Naive thymus-derived CD4-positive, alpha-beta T cell (primary cell): Measurements from ENCODE around the gene RAD1. TPM values are rescaled to one million over a fixed set of nuclear protein-coding genes. Genes with fewer than 3 reads are reported as not detected.

Experiments used
- ATAC-seq: fragments of 150-1000 bp; cut with Tn5 transposase; 2 replicates; pipeline ENCODE4 v1.10.0; 2021; ENCODE audit warnings: mild to moderate bottlenecking, moderate library complexity
- CTCF ChIA-PET: fragments of 350-600 bp; sonication (Branson Sonifier 250); formaldehyde crosslinking; loops from one replicate; lab custom pipeline; 2021; ENCODE audit warnings: antibody characterized with exemption; lab: Charles Lee
- POLR2A ChIA-PET: fragments of 350-600 bp; sonication (Branson Sonifier 250); formaldehyde crosslinking; loops from one replicate; lab custom pipeline; 2021; ENCODE audit warnings: antibody characterized with exemption, inconsistent platforms; lab: Charles Lee
- DNase-seq, 9 donors: peaks; one replicate each; pipeline versions ENCODE4 v3.0.0 to v3.0.0-alpha.2; 2020 to 2022; ENCODE audit warnings: mixed read lengths in 1 of 9
- H3K27ac ChIP-seq: one replicate; pipeline ENCODE4 v1.7.0; 2013; ENCODE audit warnings: mild to moderate bottlenecking, low read depth, low read length, moderate library complexity
- H3K27me3 ChIP-seq, 2 donors: one replicate each; pipeline ENCODE4 v1.7.0; 2013; ENCODE audit warnings: low read length in 2 of 2, mild to moderate bottlenecking in 2 of 2, moderate library complexity in 2 of 2; ENCODE audit not compliant: control insufficient read depth in 2 of 2, insufficient read depth in 2 of 2
- H3K36me3 ChIP-seq, 3 experiments: 1 replicate in 2 of 3; 2 replicates in 1 of 3; pipeline ENCODE4 v1.7.0; 2013; ENCODE audit warnings: low read length in 3 of 3, mild to moderate bottlenecking in 3 of 3, moderate library complexity in 1 of 3; ENCODE audit not compliant: insufficient read depth in 3 of 3, control insufficient read depth in 2 of 3
- H3K4me1 ChIP-seq, 2 donors: one replicate each; pipeline ENCODE4 v1.7.0; 2013; ENCODE audit warnings: low read length in 2 of 2, mild to moderate bottlenecking in 2 of 2, moderate library complexity in 1 of 2; ENCODE audit not compliant: control insufficient read depth in 2 of 2, insufficient read depth in 2 of 2
- H3K4me3 ChIP-seq: 2 replicates; pipeline ENCODE4 v1.7.0; 2013; ENCODE audit warnings: mild to moderate bottlenecking, low read length
- H3K9me3 ChIP-seq, 3 experiments: 1 replicate in 2 of 3; 2 replicates in 1 of 3; pipeline ENCODE4 v1.7.0; 2013; ENCODE audit warnings: low read length in 3 of 3; ENCODE audit not compliant: control insufficient read depth in 2 of 3
- H3K27ac Mint-ChIP-seq, 9 donors: one replicate each; pipeline ENCODE4 v1.8.0; 2020 to 2022; ENCODE audit warnings: mixed read lengths in 9 of 9, mild to moderate bottlenecking in 8 of 9, moderate library complexity in 5 of 9, inconsistent platforms in 2 of 9
- H3K27me3 Mint-ChIP-seq, 5 donors: one replicate each; pipeline ENCODE4 v1.8.0; 2021 to 2022; ENCODE audit warnings: mixed read lengths in 5 of 5, mild to moderate bottlenecking in 1 of 5
- H3K36me3 Mint-ChIP-seq, 5 donors: one replicate each; pipeline ENCODE4 v1.8.0; 2020 to 2022; ENCODE audit warnings: mixed read lengths in 5 of 5, mild to moderate bottlenecking in 3 of 5, inconsistent platforms in 1 of 5
- H3K4me1 Mint-ChIP-seq, 7 donors: one replicate each; pipeline ENCODE4 v1.8.0; 2020 to 2022; ENCODE audit warnings: mixed read lengths in 7 of 7, mild to moderate bottlenecking in 3 of 7, inconsistent platforms in 1 of 7
- H3K4me3 Mint-ChIP-seq, 10 donors: one replicate each; pipeline ENCODE4 v1.8.0; 2020 to 2022; ENCODE audit warnings: mild to moderate bottlenecking in 10 of 10, mixed read lengths in 10 of 10, moderate library complexity in 6 of 10, inconsistent platforms in 2 of 10
- H3K9me3 Mint-ChIP-seq, 11 donors: one replicate each; pipeline ENCODE4 v1.8.0; 2020 to 2022; ENCODE audit warnings: mixed read lengths in 11 of 11, mild to moderate bottlenecking in 4 of 11, inconsistent platforms in 1 of 11, moderate library complexity in 1 of 11
- intact Hi-C, 2 donors: fragments of 100-400 bp; cut with micrococcal nuclease; formaldehyde crosslinking; loops; one replicate each; pipeline ENCODE4 v1.15.1; 2023
- polyA plus RNA-seq, 2 donors: library from polyadenylated mRNA; unstranded; fragments of 300-500 nt; fragmentation: Illumina TruSeq; gene quantifications; one replicate each; pipeline ENCODE4 v1.2.3, GENCODE V29; 2021
- total RNA-seq, 6 experiments: library from RNA in 5 of 6; stranded (reverse) in 5 of 6; gene quantifications; 1 replicate in 5 of 6; 2 replicates in 1 of 6; pipeline ENCODE4 v1.2.3 and lab custom pipeline; 2021 to 2026

The RAD1 gene
- total and polyA plus RNA-seq, 7 experiments from 2014 or later: 18.9 to 29.6 (median 22.4) TPM

DNA sequence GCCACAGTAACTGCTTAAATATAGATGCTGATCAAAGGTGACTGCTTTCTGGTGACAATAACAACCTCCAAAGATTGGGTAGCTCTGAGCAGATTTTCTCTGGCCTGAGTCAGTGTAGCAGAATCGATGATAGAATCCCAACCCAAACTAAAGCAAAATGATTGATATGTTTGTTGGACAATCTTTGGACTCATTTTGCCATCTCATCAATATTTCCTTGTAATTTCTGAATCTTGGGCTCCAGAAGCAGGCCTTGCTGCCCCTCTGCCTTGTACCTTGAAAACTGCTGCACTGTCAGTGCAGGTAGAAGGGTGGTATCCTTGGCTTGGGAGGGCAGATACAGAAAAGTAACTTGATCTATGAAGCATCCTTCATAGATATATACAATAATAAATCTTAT lies 57.4 kb downstream of the RAD1 start:
- Histone ChIP-seq H3K4me1 (no peaks in the 10 kb centered on the region), H3K9me3 (no peaks in the 10 kb centered on the region), H3K27me3 (no peaks in the 10 kb centered on the region), H3K4me3 (no peak overlapping the region), H3K36me3 (no peaks in the 10 kb centered on the region), H3K27ac (no peak overlapping the region)
- peaks cover 0 to 3% (median 0%) of the 10 kb centered on the region in 5 donors for H3K27me3 Mint-ChIP-seq
- CTCF ChIA-PET: no interaction called here
- H3K27ac Mint-ChIP-seq: no peak overlapping the region
- POLR2A ChIA-PET: interaction anchor here (0.6 kb wide), 1 partner anchor 1294 kb away, joined by 3 read pairs; the partner anchor contains the start of genes LMBRD2 and SKP2
- no peaks in the 10 kb centered on the region for H3K36me3 Mint-ChIP-seq
- no peaks in the 10 kb centered on the region for H3K9me3 Mint-ChIP-seq
- intact Hi-C loops: no loop called here
- H3K4me3 Mint-ChIP-seq: no peak overlapping the region
- no peaks in the 10 kb centered on the region for H3K4me1 Mint-ChIP-seq
- DNase-seq (no peak), ATAC-seq (no peak)

- H3K4me1 Mint-ChIP-seq: no peaks in the 10 kb centered on the region
- no peak overlapping the region for H3K27ac Mint-ChIP-seq
- ATAC-seq: no peak
- peaks cover 0 to 5% (median 4%) of the 10 kb centered on the region in 5 donors for H3K36me3 Mint-ChIP-seq
- H3K4me3 Mint-ChIP-seq: no peak overlapping the region
- DNase-seq: no peak
- Histone ChIP-seq H3K27ac (no peak overlapping the region), H3K4me3 (no peak overlapping the region), H3K9me3 (no peaks in the 10 kb centered on the region), H3K27me3 (no peaks in the 10 kb centered on the region), H3K4me1 (no peaks in the 10 kb centered on the region), H3K36me3 (no peaks in the 10 kb centered on the region)
- intact Hi-C loops: no loop called here
- H3K9me3 Mint-ChIP-seq: peaks cover 0 to 4% (median 0%) of the 10 kb centered on the region in 11 donors
- peaks cover 0 to 3% (median 0%) of the 10 kb centered on the region in 5 donors for H3K27me3 Mint-ChIP-seq
- POLR2A ChIA-PET: no interaction called here
- CTCF ChIA-PET: no interaction called here
Observed at GRCh38 chr5:34857161-34857560, 58.1 kb downstream of the RAD1 start.

Other genes with a start within 250 kb of the RAD1 start
- 1 to 10 TPM in 1 of 5 experiments, under 1 TPM in 2, not detected in 2; 0.57 to 1.9 (median 1.00) TPM for gene TTC23L, start 76.3 kb downstream of the RAD1 start, total RNA-seq
- gene TTC23L, start 76.3 kb downstream of the RAD1 start, polyA plus RNA-seq: not detected
- 10 to 100 TPM; 13.4 to 45.2 (median 26.8) TPM for gene BRIX1, start 207 bp upstream of the RAD1 start, total RNA-seq
- 10 to 100 TPM; 46.0 to 46.2 TPM for gene BRIX1, start 207 bp upstream of the RAD1 start, polyA plus RNA-seq
- gene DNAJC21, start 14.1 kb upstream of the RAD1 start, total RNA-seq: 10 to 100 TPM; 43.9 to 66.4 (median 49.6) TPM
- 10 to 100 TPM; 17.3 to 19.6 TPM for gene DNAJC21, start 14.1 kb upstream of the RAD1 start, polyA plus RNA-seq
- not detected for gene AGXT2, start 132.4 kb upstream of the RAD1 start, total RNA-seq
- gene AGXT2, start 132.4 kb upstream of the RAD1 start, polyA plus RNA-seq: not detected